MG63 (cell line): ENCODE data around the gene SCIN. TPM values are rescaled to one million over a fixed set of nuclear protein-coding genes. Genes with fewer than 3 reads are reported as not detected.
A peak's percentile ranks its signal among the peaks of the same experiment; 100 is the strongest.
"Not testable (repeated sequence)": the region's sequence is repeated elsewhere in the genome, so short reads cannot be mapped to it uniquely, and the experiment has no call there.

Experiments
- DNase-seq: peaks from one replicate; pipeline ENCODE4 v3.0.0-alpha.2; 2020
- H3K27me3 ChIP-seq: fragments of 250-450 bp; sonication (Bioruptor Pico); 2 replicates; pipeline ENCODE4 v1.5.1; 2020; ENCODE audit warnings: mild to moderate bottlenecking, moderate library complexity
- H3K36me3 ChIP-seq: fragments of 250-450 bp; sonication (Bioruptor Pico); 2 replicates; pipeline ENCODE4 v1.5.1; 2020; ENCODE audit warnings: mild to moderate bottlenecking, moderate library complexity
- H3K4me3 ChIP-seq: fragments of 250-450 bp; sonication (Bioruptor Pico); 2 replicates; pipeline ENCODE4 v1.5.1; 2020; ENCODE audit warnings: mild to moderate bottlenecking, moderate library complexity
- H3K9me3 ChIP-seq: fragments of 250-450 bp; sonication (Bioruptor Pico); 2 replicates; pipeline ENCODE4 v1.5.1; 2020; ENCODE audit warnings: mild to moderate bottlenecking, moderate library complexity
- total RNA-seq: library from RNA; depleted of rRNA; stranded (reverse); fragments of >200 nt; shearing (Covaris generic); gene quantifications from 2 replicates; pipeline ENCODE4 v1.2.3, GENCODE V29; 2014; ENCODE audit warnings: low replicate concordance

Gene SCIN
- total RNA-seq, 1 experiment from 2014 or later, result not detected

GRCh38 chr7:12686891-12687717 lies 116.6 kb downstream of the SCIN start, which contains the start of gene ARL4A:
TSS of gene ARL4A (plus strand) at chr7:12687633. CDS start at chr7:12688255, 622 bp downstream.
- Histone ChIP-seq H3K36me3 (peaks cover 41% of the 10 kb centered on the region), H3K27me3 (no peaks in the 10 kb centered on the region), H3K4me3 (peak within 1 kb of the TSS; percentile 98), H3K9me3 (no peaks in the 10 kb centered on the region; the same call in 1 of the 2 replicates)
- peak; percentile 99 for DNase-seq

- no peak for DNase-seq
- Histone ChIP-seq H3K4me3 (peak overlapping the region; percentile 98), H3K27me3 (no peaks in the 10 kb centered on the region), H3K9me3 (no peaks in the 10 kb centered on the region; the same call in 1 of the 2 replicates), H3K36me3 (peaks cover 47% of the 10 kb centered on the region)
Observed at GRCh38 chr7:12687718-12688171, 117.2 kb downstream of the SCIN start.

GRCh38 chr7:12688485-12689170 lies 118.1 kb downstream of the SCIN start:
- not testable (repeated sequence) for H3K9me3 ChIP-seq, DNase-seq

GRCh38 chr7:12689451-12689850 lies 118.9 kb downstream of the SCIN start:
- Histone ChIP-seq H3K27me3 (no peaks in the 10 kb centered on the region), H3K4me3 (peak overlapping the region; percentile 98), H3K36me3 (peaks cover 51% of the 10 kb centered on the region), H3K9me3 (no peaks in the 10 kb centered on the region; the same call in 1 of the 2 replicates)
- DNase-seq, result no peak

More at GRCh38 chr7:12688485-12689170, 118.1 kb downstream of the SCIN start:
- H3K27me3 ChIP-seq, result not testable (repeated sequence)
- Histone ChIP-seq H3K36me3 (peaks cover 51% of the 10 kb centered on the region), H3K4me3 (peak overlapping the region; percentile 98)

DNA sequence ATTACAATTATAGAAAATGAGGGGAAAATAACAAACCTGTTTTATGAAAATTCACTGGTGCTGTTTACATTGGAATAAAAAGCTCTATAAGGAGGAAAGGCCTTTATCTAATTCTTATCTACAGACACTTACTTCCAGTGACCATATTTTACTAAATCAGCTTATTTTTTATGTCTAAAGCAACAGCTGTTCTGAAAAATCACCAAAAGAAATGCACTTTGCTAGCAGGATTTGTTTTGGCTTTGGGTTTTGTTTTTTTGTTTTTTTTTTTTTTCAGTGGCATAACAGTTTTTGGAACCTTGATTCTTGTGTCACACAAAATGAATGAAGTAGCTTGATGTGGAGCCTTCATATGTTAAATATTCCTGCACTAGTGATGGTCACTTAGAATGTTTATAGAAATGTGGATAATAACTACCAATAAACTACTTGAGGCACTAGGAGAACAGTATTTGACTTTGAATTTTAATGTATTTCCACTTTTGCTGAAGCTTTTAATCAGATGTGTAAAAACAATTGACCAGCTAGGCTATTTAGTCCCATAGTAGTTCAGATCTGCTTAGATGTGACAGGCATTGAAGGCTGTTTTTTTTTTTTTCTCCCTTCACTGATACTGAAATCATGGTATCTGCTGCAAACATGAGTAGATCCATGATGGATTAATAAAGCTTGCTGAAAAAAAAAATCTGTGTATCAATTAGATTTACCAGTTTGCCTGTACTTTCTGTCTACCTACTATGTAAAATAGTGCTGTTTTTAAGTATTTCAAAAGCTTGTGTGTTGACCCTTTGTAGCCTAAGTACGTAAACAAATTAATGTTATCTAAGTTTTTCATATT lies 119.7 kb downstream of the SCIN start:
- Histone ChIP-seq H3K4me3 (peak overlapping the region; percentile 98), H3K36me3 (peaks cover 51% of the 10 kb centered on the region), H3K27me3 (no peaks in the 10 kb centered on the region), H3K9me3 (no peaks in the 10 kb centered on the region; the same call in 1 of the 2 replicates)
- no peak for DNase-seq

DNA sequence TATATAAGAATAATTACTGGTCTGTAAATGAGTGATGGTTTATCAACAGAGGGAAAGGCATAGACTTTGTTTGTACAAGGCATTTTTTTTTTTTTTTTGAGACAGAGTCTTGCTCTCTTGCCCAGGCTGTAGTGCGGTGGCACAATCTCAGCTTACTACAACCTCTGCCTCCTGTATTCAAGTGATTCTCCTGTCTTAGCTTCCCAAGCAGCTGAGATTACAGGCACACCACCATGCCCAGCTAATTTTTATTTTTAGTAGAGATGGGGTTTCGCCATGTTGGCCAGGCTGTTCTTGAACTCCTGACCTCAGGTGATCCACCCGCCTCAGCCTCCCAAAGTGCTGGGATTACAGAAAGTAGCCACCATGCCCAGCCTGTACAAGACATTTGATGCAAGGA lies 120.9 kb downstream of the SCIN start:
- not testable (repeated sequence) for H3K27me3 ChIP-seq, H3K9me3 ChIP-seq, DNase-seq, H3K4me3 ChIP-seq
- peaks cover 51% of the 10 kb centered on the region for H3K36me3 ChIP-seq

DNA sequence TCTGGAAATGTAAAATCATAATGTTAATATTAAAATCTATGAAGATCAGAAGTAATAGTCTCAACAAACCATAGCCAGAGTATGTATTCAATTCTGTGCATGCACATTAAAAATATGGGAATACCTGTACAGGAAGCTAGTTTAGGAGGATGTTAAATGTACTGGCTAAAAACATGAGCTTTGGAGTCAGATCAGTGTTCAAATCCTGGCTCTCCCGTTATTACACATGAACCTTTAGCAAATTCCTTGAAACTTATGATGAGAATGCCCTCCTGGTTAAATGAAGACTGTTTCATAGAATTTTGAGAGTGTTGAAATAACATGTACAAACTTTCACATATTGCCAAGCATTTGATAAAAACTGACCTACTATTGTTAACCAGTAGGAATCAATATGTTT lies 121.5 kb downstream of the SCIN start:
- Histone ChIP-seq H3K9me3 (no peaks in the 10 kb centered on the region; the same call in 1 of the 2 replicates), H3K27me3 (no peaks in the 10 kb centered on the region), H3K36me3 (peaks cover 48% of the 10 kb centered on the region), H3K4me3 (no peak overlapping the region)
- DNase-seq, result no peak

GRCh38 chr7:12692479-12693259 lies 122.1 kb downstream of the SCIN start:
- DNase-seq, result no peak
- Histone ChIP-seq H3K9me3 (no peaks in the 10 kb centered on the region; the same call in 1 of the 2 replicates), H3K4me3 (no peak overlapping the region), H3K36me3 (peaks cover 45% of the 10 kb centered on the region), H3K27me3 (no peaks in the 10 kb centered on the region)

GRCh38 chr7:12694817-12695216 lies 124.3 kb downstream of the SCIN start:
- H3K9me3 ChIP-seq, result no peaks in the 10 kb centered on the region
- no peak for DNase-seq

DNA sequence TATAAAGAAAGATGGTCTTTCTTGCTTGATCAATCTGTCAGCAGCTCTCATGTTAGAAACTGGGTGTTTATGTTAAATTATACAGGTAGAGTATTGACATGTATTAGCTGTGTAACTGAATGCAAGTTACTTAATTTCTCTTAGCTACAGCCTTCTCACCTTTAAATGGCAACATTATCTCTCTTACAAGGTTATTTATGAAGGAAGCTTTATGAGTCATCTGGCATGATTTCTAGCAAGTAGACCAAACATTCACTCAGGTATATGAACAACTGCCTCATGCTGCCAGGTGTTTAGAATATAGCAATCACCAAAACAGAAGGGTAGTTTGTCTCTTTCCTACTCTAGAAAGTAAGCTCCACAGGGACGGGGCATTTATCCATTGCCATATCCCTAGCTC lies 125.4 kb downstream of the SCIN start:
- H3K4me3 ChIP-seq, result no peak overlapping the region
- H3K9me3 ChIP-seq, result 0 out of 2 replicates have a peak, but pooled peaks cover 3% of the 10 kb centered on the region
- H3K27me3 ChIP-seq, result no peaks in the 10 kb centered on the region
- DNase-seq, result no peak
- peaks cover 24% of the 10 kb centered on the region for H3K36me3 ChIP-seq

More at GRCh38 chr7:12694817-12695216, 124.3 kb downstream of the SCIN start:
- Histone ChIP-seq H3K36me3 (peaks cover 31% of the 10 kb centered on the region), H3K27me3 (no peaks in the 10 kb centered on the region), H3K4me3 (no peak overlapping the region)

DNA sequence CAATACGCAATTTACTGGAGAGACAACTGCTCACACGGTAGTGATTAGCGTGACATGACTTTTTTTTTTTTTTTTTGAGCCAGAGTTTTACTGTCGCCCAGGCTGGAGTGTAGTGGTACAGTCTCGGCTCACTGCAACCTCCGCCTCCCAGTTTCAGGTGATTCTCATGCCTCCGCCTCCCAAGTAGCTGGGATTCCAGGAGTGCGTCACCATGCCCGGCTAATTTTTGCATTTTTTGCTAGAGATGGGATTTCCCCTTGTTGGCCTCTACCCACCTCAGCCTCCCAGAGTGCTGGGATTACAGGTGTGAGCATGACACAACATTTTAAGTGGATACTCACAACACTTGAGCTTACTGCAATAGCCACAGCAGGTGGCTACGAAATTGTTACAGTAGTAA lies 128.8 kb downstream of the SCIN start:
- Histone ChIP-seq H3K27me3 (no peaks in the 10 kb centered on the region), H3K9me3 (peaks cover 23% of the 10 kb centered on the region), H3K36me3 (peaks cover 12% of the 10 kb centered on the region; the same call in 1 of the 2 replicates), H3K4me3 (no peak overlapping the region)
- DNase-seq, result no peak

DNA sequence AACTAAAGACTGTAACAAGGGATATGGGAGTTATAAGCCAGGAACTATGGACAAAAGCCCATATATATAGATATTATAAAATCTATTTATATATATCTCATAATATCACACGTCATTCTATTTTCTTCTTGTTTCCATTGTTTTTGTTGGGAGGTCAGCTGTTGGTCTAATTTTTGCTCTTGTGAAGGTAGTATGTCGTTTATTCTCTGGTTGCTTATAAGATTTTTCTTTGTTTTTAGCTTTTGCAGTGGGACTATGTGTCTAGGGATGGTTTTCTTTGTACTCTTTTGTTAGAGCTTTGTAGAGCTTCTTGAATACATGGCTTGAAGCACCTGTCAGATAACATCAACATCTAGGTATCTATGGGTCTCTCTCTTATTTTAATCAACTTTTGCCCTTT lies 130.9 kb downstream of the SCIN start:
- DNase-seq, result no peak
- Histone ChIP-seq H3K27me3 (no peaks in the 10 kb centered on the region), H3K4me3 (no peak overlapping the region), H3K9me3 (peaks cover 23% of the 10 kb centered on the region), H3K36me3 (peaks cover 12% of the 10 kb centered on the region; the same call in 1 of the 2 replicates)

DNA sequence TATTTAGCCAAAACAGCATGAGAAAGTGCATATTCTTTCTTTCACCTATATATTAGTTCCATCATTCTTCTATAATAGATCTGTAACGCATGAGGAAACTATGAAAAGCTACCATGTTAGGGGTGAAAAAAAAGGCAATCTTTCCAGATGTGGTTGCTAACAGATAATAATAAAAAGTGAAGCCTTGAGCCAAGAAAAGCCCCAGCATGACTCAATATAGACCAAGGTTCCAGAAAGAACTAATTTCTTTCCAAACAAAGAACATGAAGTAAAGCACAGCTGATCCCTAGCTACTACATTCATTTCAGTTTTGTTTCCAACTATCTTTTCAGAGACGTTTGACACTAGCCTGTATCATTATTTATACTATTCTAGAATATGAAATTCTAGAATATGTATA lies 133.4 kb downstream of the SCIN start:
- peaks cover 12% of the 10 kb centered on the region; the same call in 1 of the 2 replicates for H3K36me3 ChIP-seq
- no peak overlapping the region for H3K4me3 ChIP-seq
- no peak for DNase-seq
- peaks cover 23% of the 10 kb centered on the region for H3K9me3 ChIP-seq
- H3K27me3 ChIP-seq, result no peaks in the 10 kb centered on the region

- H3K27me3 ChIP-seq, result no peaks in the 10 kb centered on the region
- H3K4me3 ChIP-seq, result no peak overlapping the region
- DNase-seq, result no peak
- H3K9me3 ChIP-seq, result peaks cover 20% of the 10 kb centered on the region
- peaks cover 7% of the 10 kb centered on the region; the same call in 1 of the 2 replicates for H3K36me3 ChIP-seq
Observed at GRCh38 chr7:12705878-12706277, 135.4 kb downstream of the SCIN start.

GRCh38 chr7:12706900-12707536 lies 136.5 kb downstream of the SCIN start:
- Histone ChIP-seq H3K27me3 (no peaks in the 10 kb centered on the region), H3K4me3 (no peak overlapping the region), H3K9me3 (peaks cover 10% of the 10 kb centered on the region), H3K36me3 (peaks cover 2% of the 10 kb centered on the region; the same call in 1 of the 2 replicates)
- DNase-seq, result no peak
